GM12878 (cell line): Measurements from ENCODE around the gene IQSEC2. TPM values are rescaled to one million over a fixed set of nuclear protein-coding genes. Genes with fewer than 3 reads are reported as not detected.

ENCODE experiments used
- ATAC-seq: fragments of 200-7000 bp; cut with Tn5 transposase; 3 replicates; pipeline ENCODE4 v1.9.1; 2020; ENCODE audit warnings: mild to moderate bottlenecking, moderate library complexity
- BruUV-seq: library from RNA; stranded (reverse); fragments of 400-500 nt; replicated peaks from 2 replicates; lab custom pipeline; 2021; lab: Mats Ljungman, UMichigan
- CTCF ChIA-PET: fragments of 300-600 bp; sonication (Branson Sonifier 250); formaldehyde crosslinking; extraction: SDS; loops from one replicate; lab custom pipeline; 2021; ENCODE audit warnings: inconsistent platforms; lab: Yijun Ruan, JAX
- POLR2A ChIA-PET: fragments of 350-600 bp; formaldehyde crosslinking; extraction: SDS; loops from one replicate; lab custom pipeline; 2021; ENCODE audit warnings: inconsistent platforms; lab: Charles Lee
- RAD21 ChIA-PET: fragments of 300-600 bp; sonication (Branson Sonifier 250); formaldehyde crosslinking; loops from one replicate; lab custom pipeline; 2023; ENCODE audit warnings: antibody characterized with exemption; ENCODE audit not compliant: unreplicated experiment; lab: Charles Lee
- SMC1A ChIA-PET: fragments of 300-600 bp; sonication (Branson Sonifier 250); formaldehyde crosslinking; loops from one replicate; lab custom pipeline; 2023; ENCODE audit not compliant: unreplicated experiment, uncharacterized antibody; lab: Charles Lee
- DNase-seq: peaks from one replicate; pipeline ENCODE4 v3.0.0-alpha.2; 2011; ENCODE audit warnings: low read depth, low spot score
- FAIRE-seq: peaks from 3 replicates; lab custom pipeline; 2011; peaks lifted over from hg19 to GRCh38; lab: Jason Lieb, UNC
- H2AFZ ChIP-seq: 2 replicates; pipeline ENCODE4 v1.6.0; 2011; ENCODE audit warnings: low read depth, low read length, control low read depth; ENCODE audit not compliant: control insufficient read depth
- H3K27ac ChIP-seq: 2 replicates; pipeline ENCODE4 v1.5.1; 2011; ENCODE audit warnings: control low read depth; ENCODE audit not compliant: control insufficient read depth, insufficient read depth
- H3K27me3 ChIP-seq, 2 experiments: replicated peaks in 1 of 2; 2 replicates each; pipeline versions ENCODE4 v1.6.0 to v1.6.1; 2011; ENCODE audit warnings: low read length in 1 of 2; ENCODE audit not compliant: control insufficient read depth in 2 of 2, insufficient read depth in 2 of 2
- H3K36me3 ChIP-seq, 2 experiments: 2 replicates each; pipeline ENCODE4 v1.5.1; 2011; ENCODE audit warnings: low read length in 1 of 2; ENCODE audit not compliant: control insufficient read depth in 2 of 2, insufficient read depth in 2 of 2
- H3K4me1 ChIP-seq: 2 replicates; pipeline ENCODE4 v1.6.1; 2011; ENCODE audit warnings: mild to moderate bottlenecking, low read length, moderate library complexity, mixed read lengths; ENCODE audit not compliant: control insufficient read depth, insufficient read depth
- H3K4me2 ChIP-seq: 2 replicates; pipeline ENCODE4 v1.6.0; 2011; ENCODE audit warnings: control low read depth; ENCODE audit not compliant: control insufficient read depth, insufficient read depth
- H3K4me3 ChIP-seq: fragments of 200-600 bp; sonication (generic); 2 replicates; pipeline ENCODE4 v1.5.1; 2016
- H3K79me2 ChIP-seq: 2 replicates; pipeline ENCODE4 v1.6.0; 2011; ENCODE audit warnings: low read length; ENCODE audit not compliant: control insufficient read depth, insufficient read depth
- H3K9ac ChIP-seq: 2 replicates; pipeline ENCODE4 v1.8.0; 2011; ENCODE audit warnings: low read length, control low read depth, mixed read lengths; ENCODE audit not compliant: control insufficient read depth, insufficient read depth
- H3K9me3 ChIP-seq: replicated peaks from 3 replicates; pipeline ENCODE4 v1.5.1; 2011; ENCODE audit warnings: mild to moderate bottlenecking, low read length; ENCODE audit not compliant: control insufficient read depth, insufficient read depth
- H4K20me1 ChIP-seq: 2 replicates; pipeline ENCODE4 v1.6.0; 2011; ENCODE audit not compliant: control insufficient read depth, insufficient read depth
- ATF7 ChIP-seq: fragments of 450-650 bp; IDR thresholded peaks from 2 replicates; pipeline ENCODE4 v1.6.1; 2016; ENCODE audit warnings: low read depth, mild to moderate bottlenecking
- CHD1 ChIP-seq: IDR thresholded peaks from 2 replicates; pipeline ENCODE4 v1.6.1; 2012; ENCODE audit warnings: low read depth, low read length, improper control_type of control experiment
- ELK1 ChIP-seq: IDR thresholded peaks from 2 replicates; pipeline ENCODE4 v1.6.1; 2012; ENCODE audit warnings: low read depth, low read length, improper control_type of control experiment
- ETV6 ChIP-seq, 2 experiments: fragments of 450-650 bp in 1 of 2; IDR thresholded peaks in 1 of 2; conservative IDR thresholded peaks in 1 of 2; 2 replicates each; pipeline ENCODE4 v1.6.1; 2014; ENCODE audit warnings: antibody characterized with exemption in 1 of 2, borderline replicate concordance in 1 of 2, low read depth in 1 of 2, mild to moderate bottlenecking in 1 of 2, moderate library complexity in 1 of 2
- EZH2 ChIP-seq: IDR thresholded peaks from 2 replicates; pipeline ENCODE4 v1.6.1; 2012; ENCODE audit warnings: low read depth, mild to moderate bottlenecking, control low read depth, inconsistent platforms, low read length, borderline replicate concordance; ENCODE audit not compliant: control insufficient read depth
- GABPA ChIP-seq: IDR thresholded peaks from 2 replicates; pipeline ENCODE4 v1.6.1; 2014; ENCODE audit warnings: antibody characterized with exemption, low read depth, mild to moderate bottlenecking, inconsistent platforms
- HDGF ChIP-seq: fragments of 450-650 bp; IDR thresholded peaks from 2 replicates; pipeline ENCODE4 v1.6.1; 2016; ENCODE audit warnings: antibody characterized with exemption
- KAT2A ChIP-seq: conservative IDR thresholded peaks from 2 replicates; pipeline ENCODE4 v1.6.1; 2011; ENCODE audit warnings: low read depth, low read length; ENCODE audit not compliant: control insufficient read depth
- MLLT1 ChIP-seq: fragments of 450-650 bp; IDR thresholded peaks from 2 replicates; pipeline ENCODE4 v1.6.1; 2016; ENCODE audit warnings: mild to moderate bottlenecking
- NFIC ChIP-seq: IDR thresholded peaks from 2 replicates; pipeline ENCODE4 v1.6.1; 2012; ENCODE audit warnings: low read depth, mild to moderate bottlenecking, inconsistent platforms, low read length, moderate library complexity
- NR2C2 ChIP-seq: IDR thresholded peaks from 2 replicates; pipeline ENCODE4 v1.6.1; 2011; ENCODE audit warnings: borderline replicate concordance, low read depth; ENCODE audit not compliant: control insufficient read depth, insufficient read length
- PBX3 ChIP-seq: IDR thresholded peaks from 2 replicates; pipeline ENCODE4 v1.6.1; 2011; ENCODE audit warnings: mild to moderate bottlenecking, low read depth, low read length, moderate library complexity; ENCODE audit not compliant: insufficient replicate concordance
- SUZ12 ChIP-seq: fragments of 200-600 bp; sonication (generic); IDR thresholded peaks from one replicate; pipeline ENCODE4 v1.6.1; 2018; ENCODE audit warnings: antibody characterized with exemption, mild to moderate bottlenecking; ENCODE audit not compliant: unreplicated experiment
- TCF12 ChIP-seq: IDR thresholded peaks from 2 replicates; pipeline ENCODE4 v1.6.1; 2011; ENCODE audit warnings: low read depth, mild to moderate bottlenecking, low read length
- TCF3 ChIP-seq: IDR thresholded peaks from 2 replicates; pipeline ENCODE4 v1.6.1; 2012; ENCODE audit warnings: low read depth, mild to moderate bottlenecking, low read length, borderline replicate concordance; ENCODE audit not compliant: insufficient read depth
- WRNIP1 ChIP-seq: IDR thresholded peaks from 2 replicates; pipeline ENCODE4 v1.6.1; 2011; ENCODE audit warnings: low read depth, low read length, improper control_type of control experiment, borderline replicate concordance
- ZZZ3 ChIP-seq: IDR thresholded peaks from 2 replicates; pipeline ENCODE4 v1.6.1; 2011; ENCODE audit warnings: low read depth; ENCODE audit not compliant: control insufficient read depth, insufficient read length
- WGBS: methylation state at CpG from one replicate; pipeline ENCODE4 v1.1.6; 2016; ENCODE audit warnings: low lambda C conversion rate; ENCODE audit not compliant: insufficient replicate concordance, insufficient coverage; ENCODE audit errors: missing lambda C conversion rate; 5-methylcytosine and 5-hydroxymethylcytosine counted together
- in situ Hi-C: fragments of 300-500 bp; cut with MboI; formaldehyde crosslinking; loops from 9 replicates; pipeline ENCODE4 v1.14.3; 2018; ENCODE audit warnings: mixed read lengths
- intact Hi-C: fragments of 100-400 bp; cut with micrococcal nuclease; formaldehyde crosslinking; loops from one replicate; pipeline ENCODE4 v1.14.2; 2022; ENCODE audit not compliant: unreplicated experiment
- polyA plus RNA-seq, 11 experiments: library from polyadenylated mRNA; depleted of rRNA in 4 of 11; unstranded in 6 of 11; stranded (reverse) in 5 of 11; fragments of >200 nt; fragmentation: Nextera tagmentation in 4 of 11; fragmentation: Illumina TruSeq in 1 of 11; extraction: Ambion mirVana in 4 of 11; extraction: Trizol in 1 of 11; gene quantifications; 1 replicate in 1 of 11; 2 replicates in 10 of 11; pipeline versions ENCODE4 v1.2.1 to v1.2.3, GENCODE V29; 2011 to 2016; ENCODE audit warnings: inconsistent platforms in 2 of 11, missing spikeins in 2 of 11, low read depth in 1 of 11
- total RNA-seq, 4 experiments: library from RNA; depleted of rRNA in 3 of 4; stranded (reverse); fragments of >200 nt in 3 of 4; fragmentation: Illumina TruSeq in 1 of 4; extraction: Trizol in 1 of 4; gene quantifications; 2 replicates each; pipeline versions ENCODE4 v1.2.1 to v1.2.3, GENCODE V29; 2013 to 2021

IQSEC2 gene
- total and polyA plus RNA-seq, 10 of the 15 experiments (the other 5 are each of a cell fraction or from before 2014, with no cell fraction given) = 0.01 to 0.23 (median 0.04) TPM; not detected in 3

GRCh38 chrX:53309837-53310236 is 28.5 kb upstream of the IQSEC2 start:
- intact Hi-C loops (loop anchor here (10.0 kb wide), 2 partner anchors 525 to 1755 kb away; no protein-coding TSS in a partner anchor), in situ Hi-C loops (loop anchor here (5.0 kb wide), 1 partner anchor 122 kb away; the partner anchor contains the start of gene HSD17B10)
- ChIA-PET SMC1A (interaction anchor here (0.6 to 1.4 kb wide), 5 partner anchors 11 to 1477 kb away, joined by 3 to 4 read pairs (median 3); no protein-coding TSS in a partner anchor), CTCF (interaction anchor here (1.0 to 6.6 kb wide), 4 partner anchors 25 to 1033 kb away, joined by 3 to 61 read pairs (median 4); no protein-coding TSS in a partner anchor), RAD21 (interaction anchor here (1.1 to 2.0 kb wide), 2 partner anchors 24 to 127 kb away, joined by 4 to 8 read pairs; no protein-coding TSS in a partner anchor), POLR2A (no interaction called here)
- Histone ChIP-seq H3K4me3 (no peak overlapping the region), H3K4me1 (peaks cover 3% of the 10 kb centered on the region; the same call in 1 of the 2 replicates), H3K9me3 (no peaks in the 10 kb centered on the region), H3K4me2 (no peak overlapping the region), H3K27ac (no peak overlapping the region), H4K20me1 (no peaks in the 10 kb centered on the region), H2AFZ (no peak overlapping the region), H3K36me3 (no peaks in the 10 kb centered on the region), H3K9ac (no peak overlapping the region), H3K79me2 (no peaks in the 10 kb centered on the region), H3K27me3 (no peaks in the 10 kb centered on the region)
- WGBS = 33% methylated on average over 7 of the region's 7 CpGs
- FAIRE-seq = no peak
- BruUV-seq = no TSS peak
- no peak for DNase-seq
- no peak for ATAC-seq
- TF ChIP-seq TCF3 (no peak), WRNIP1 (no peak), HDGF (no peak), GABPA (no peak), ZZZ3 (no peak), EZH2 (no peak), ELK1 (no peak), SUZ12 (no peak), MLLT1 (no peak), ATF7 (no peak), NR2C2 (no peak), CHD1 (no peak), ETV6 (conservative IDR thresholded peaks at IDR 0.05 in 1 of 2, IDR thresholded peaks at IDR 0.05 in 1 of 2; ENCODE audit: borderline replicate concordance in 1 of 2, low read depth in 1 of 2) (no peak), TCF12 (no peak), KAT2A (no peak), PBX3 (no peak), NFIC (no peak)
